Non-pigmented ciliary epithelial cell (primary cell): ENCODE measurements around the gene NSRP1.
"Not testable (repeated sequence)": the region's sequence is repeated elsewhere in the genome, so short reads cannot be mapped to it uniquely, and the experiment has no call there.

Experiments used
- DNase-seq: peaks from one replicate; pipeline ENCODE4 v3.0.0-alpha.2; 2010; ENCODE audit warnings: low read depth

NSRP1 gene

DNA sequence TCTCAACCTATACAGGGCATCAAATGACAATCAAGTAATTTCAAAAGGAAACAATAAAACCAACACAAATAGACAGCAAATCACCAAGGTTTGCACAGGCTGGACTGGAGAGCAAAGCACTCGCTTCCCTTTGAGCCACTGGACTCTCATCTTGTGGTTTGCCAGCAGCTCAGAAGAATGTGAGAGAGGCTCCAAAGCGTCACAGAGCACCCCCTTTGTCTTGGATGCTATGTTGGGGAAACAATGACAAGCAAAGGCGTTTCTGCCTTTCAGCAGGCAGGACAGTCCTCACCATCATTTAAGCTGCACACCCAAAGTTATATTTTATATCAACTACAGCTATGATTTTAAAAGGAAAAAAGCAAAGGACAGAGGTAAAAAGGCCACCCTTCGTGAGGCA is 105.6 kb downstream of the NSRP1 start:
- no peak for DNase-seq

- DNase-seq: no peak
Measured at GRCh38 chr17:30222721-30223175, 106.1 kb downstream of the NSRP1 start.

DNA sequence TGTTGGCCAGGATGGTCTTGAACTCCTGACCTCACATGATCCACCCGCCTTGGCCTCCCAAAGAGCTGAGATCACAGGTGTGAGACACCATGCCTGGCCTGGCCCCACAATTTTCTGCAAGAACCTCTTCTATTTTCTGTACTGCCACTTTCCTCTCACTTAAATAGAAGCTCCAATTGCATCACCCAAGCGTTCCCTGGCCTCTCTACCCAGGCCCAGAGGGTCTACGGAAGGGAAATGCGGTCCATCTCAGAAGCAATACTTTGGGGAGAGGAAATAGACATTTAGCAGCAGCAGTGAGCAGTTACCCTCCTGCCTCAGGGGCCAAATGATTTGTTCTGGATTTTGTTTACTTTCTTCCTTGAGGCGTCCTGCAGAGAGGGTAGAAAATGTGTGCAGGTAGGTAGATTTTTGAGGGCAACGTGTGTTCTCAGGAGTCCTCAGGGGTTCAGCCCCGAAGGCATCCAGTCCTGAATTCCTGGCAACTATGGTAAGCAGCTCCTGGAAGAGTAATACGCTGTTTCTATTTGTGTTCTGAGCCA is 107.9 kb downstream of the NSRP1 start:
- DNase-seq: no peak

GRCh38 chr17:30225112-30225511 is 108.5 kb downstream of the NSRP1 start:
- DNase-seq: no peak

- DNase-seq: no peak
Measured at GRCh38 chr17:30225919-30226553, 109.4 kb downstream of the NSRP1 start.

DNA sequence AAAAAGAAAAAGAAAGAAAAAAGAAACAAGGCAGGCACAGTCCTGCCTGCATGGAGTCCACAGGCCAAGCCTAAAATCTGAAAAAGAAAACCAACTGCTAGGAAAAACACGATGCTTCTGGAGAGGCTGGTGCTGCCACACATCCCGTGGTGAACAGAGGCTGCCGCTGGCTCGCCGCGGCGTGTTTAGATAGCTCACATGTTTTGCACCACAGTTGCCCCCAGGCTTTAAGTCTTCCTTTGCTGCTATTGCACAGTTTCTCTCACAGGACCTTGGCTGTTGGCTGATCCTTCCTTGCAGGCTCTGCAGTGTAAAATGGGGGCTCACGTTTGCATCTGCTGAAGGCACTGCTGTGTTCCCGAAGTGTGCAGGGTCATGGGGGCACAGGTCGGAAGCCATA is 110.3 kb downstream of the NSRP1 start:
- DNase-seq: no peak

DNA sequence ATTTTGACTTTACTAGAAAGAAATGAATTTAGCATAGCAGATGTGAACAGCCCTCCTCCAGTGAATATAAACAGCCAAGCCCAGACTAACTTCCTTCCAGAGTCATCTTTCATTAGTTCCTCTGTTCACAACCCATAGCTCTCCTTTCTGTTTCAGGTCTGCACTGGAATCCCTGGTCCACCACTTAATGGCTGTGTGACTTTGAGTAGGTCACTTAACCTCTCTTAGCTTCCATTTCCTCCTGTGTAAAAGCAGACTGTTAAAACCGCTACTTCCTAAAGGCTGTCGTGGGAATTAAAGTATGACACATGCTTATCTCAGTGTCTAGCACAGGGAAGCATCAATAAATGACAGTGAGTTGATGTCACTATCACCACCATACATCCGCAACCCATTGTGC is 111.4 kb downstream of the NSRP1 start:
- DNase-seq: no peak

DNA sequence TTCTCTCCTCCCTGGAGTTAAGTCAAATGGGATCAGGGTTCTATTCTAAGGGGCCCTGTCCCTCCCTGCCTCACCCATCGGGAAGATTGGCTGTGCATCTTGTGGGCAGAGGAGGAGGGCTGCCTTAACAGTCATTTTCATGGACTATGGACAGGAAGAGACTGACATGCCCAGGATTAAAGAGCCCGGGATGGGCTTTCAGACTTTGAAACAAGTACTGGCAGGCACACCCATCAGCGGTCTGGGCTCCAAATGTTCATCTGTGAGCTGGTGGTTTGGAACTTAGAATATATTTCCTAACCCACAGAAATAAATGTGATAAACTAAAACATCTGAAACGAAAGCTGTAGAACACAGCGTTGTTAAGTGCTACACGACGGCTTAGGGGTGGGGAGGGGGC is 112.4 kb downstream of the NSRP1 start:
- no peak for DNase-seq

DNA sequence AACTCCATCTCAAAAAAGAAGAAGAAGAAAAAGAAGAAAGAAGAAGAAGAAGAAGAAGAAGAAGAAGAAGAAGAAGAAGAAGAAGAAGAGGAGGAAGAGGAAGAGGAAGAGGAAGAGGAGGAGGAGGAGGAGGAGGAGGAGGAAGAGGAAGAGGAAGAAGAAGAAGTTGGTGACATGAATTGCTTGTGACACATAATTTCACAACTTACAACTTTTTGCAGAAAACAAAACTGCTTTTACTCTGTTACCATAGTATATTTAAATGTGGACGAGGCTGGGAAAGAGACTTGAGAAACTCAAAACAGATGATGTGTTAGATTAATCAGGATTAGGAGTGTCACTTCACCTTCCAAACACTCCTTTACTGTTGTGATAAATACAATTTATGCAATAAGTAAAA is 113.4 kb downstream of the NSRP1 start:
- not testable (repeated sequence) for DNase-seq

GRCh38 chr17:30230596-30231125 is 114.0 kb downstream of the NSRP1 start:
- no peak for DNase-seq

- no peak for DNase-seq
Measured at GRCh38 chr17:30232015-30232823, 115.6 kb downstream of the NSRP1 start.

DNA sequence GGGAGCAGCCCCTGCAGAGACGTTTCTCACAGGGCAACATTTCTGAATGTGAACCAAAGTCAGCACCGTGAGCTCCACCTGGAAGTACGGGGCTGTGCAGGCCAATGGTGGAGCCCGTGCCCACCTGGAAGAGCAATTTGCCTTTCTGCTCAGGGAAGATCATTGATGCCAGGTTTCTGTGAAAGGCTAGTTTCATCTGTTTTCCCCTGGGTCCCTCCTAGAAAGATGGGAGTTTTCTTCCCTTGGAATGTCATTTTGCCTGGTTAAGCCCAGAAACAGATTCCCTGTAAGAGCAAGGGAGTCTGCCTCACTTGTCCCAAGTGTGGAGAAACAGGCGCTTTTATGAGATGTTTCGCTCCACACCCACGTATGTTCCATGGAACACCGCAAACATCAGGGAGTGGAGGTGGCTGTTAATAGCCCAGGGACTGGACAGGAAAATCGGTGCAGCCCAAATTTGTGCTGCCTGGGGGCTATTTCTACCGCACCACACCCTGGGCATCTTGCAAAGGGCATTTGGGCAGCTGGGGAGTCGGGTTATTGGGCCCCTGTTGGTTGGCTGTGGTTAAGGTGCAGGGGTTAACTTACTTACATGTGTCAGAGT is 116.3 kb downstream of the NSRP1 start:
- DNase-seq: no peak

DNA sequence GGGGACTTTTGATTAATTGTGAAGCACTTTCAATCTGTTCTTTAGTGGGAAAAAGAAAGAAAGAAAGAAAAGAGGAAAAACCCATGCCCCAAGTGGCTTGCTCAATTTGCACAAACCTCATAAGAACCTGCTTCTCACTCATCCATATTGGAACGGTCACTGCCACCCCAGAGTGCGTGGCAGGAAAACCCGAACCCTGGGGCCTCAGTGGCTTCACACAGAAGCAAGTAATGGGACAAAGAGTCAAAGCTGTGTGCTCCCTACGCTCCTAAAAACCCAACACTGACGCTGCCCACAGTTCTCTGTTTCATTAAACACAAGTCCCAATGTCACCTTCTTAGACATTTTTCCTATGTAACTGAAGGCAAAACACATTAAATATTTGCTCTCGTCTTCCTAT is 117.7 kb downstream of the NSRP1 start:
- DNase-seq: no peak

DNA sequence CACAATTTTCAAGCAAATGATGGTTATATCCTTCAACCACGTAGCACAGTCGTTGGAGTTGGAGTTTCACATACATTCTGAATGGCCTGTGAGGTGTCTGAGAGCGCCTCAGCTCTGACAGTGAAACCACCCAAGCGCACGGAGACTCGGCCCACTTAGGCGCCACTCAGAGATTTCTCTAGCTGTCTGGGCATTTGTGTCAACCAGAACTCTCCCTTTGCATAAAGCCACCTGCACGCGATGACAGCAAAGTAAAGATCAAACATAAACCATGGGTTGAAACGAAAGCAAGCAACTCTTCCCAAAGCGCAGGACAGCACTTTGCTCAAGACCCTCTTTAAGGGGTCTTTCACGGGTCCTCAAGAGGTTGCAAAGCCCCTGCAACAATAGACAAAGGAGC is 118.3 kb downstream of the NSRP1 start:
- DNase-seq: no peak

DNA sequence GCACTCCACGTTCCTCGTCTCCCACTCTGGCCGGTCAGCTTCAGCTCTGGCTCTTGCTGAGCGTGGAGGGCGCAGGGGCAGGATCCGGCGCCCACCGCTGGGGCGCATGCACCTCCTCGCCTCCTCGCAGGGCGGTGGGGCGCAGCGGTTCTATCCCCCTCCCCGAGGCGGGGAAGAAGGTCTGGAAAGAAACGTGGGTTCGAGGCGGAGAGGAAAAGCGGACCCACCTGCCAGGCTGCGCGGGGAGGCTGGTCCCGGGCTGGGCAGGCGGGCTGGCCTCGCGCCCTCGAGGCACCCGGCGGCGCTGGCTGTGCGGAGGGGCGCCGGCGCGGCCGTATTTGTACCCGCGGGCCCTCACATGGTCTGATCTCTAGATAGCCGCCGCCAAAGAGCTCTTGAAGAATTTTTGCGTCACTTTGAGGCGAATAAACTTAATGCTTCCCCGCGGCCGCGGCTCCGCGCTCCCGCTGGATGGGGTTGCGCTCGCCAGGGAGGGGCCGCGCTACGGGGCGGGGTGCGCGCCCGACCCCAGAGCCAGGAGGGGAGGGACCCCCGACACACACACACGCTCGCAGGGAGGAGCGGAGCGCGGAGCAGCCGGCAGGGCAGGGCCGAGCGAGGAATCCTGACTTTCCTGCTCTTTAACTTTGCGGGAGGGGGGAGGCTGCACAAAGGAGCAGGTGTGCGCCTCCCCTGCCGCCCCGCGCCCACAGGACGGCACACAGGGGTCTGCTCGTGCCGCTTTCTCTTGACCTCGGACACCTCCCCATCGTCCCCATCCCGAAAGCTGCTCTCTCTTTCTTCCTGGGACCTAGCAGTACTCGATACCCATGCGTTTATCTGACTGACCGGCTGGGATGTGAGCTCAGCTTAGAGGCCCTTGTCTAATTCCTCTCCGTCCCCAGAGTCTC is 119.0 kb downstream of the NSRP1 start, which contains the start of gene SLC6A4:
SLC6A4 (minus strand) TSS at position 312 of the 911 bp plus-strand sequence. CDS start 13,739 bp downstream, outside the sequence.
- DNase-seq: no peak
